Measurements from ENCODE around the gene DHRS2. TPM values are rescaled to one million over a fixed set of nuclear protein-coding genes. Genes with fewer than 3 reads are reported as not detected.

The DHRS2 gene
- total and polyA plus RNA-seq, 2 of the 13 experiments (the other 11 are each of a cell fraction or from before 2014, with no cell fraction given), result 1,621 to 3,021 TPM

DNA sequence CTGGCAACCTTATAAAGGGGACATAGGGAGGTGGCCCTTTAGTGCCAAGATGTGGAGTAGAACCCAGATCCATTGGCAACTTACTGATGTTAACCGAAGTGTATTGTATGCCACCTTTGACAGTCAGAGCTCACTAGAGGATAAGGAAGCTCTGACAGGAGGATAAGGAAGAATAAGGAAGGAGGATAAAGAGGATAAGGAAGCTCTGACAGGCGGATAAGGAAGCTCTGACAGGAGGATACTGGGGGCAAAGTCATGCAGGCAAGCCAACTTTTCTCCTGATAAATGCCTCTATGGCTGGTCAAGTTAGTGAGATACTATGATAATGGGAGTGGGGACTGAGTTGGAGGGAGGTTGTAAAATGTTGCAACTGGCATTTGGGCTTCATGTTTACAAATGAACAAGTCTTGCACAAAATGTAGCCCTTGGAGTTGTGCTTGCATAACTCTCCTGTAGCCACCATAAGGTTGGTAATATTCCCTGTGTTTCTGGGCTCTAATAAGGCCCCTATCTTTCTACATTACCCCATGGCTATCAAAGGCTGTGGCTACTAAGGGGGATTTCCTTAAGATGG is 17.7 kb upstream of the DHRS2 start (continued):
- TF ChIP-seq, protein P1, sequence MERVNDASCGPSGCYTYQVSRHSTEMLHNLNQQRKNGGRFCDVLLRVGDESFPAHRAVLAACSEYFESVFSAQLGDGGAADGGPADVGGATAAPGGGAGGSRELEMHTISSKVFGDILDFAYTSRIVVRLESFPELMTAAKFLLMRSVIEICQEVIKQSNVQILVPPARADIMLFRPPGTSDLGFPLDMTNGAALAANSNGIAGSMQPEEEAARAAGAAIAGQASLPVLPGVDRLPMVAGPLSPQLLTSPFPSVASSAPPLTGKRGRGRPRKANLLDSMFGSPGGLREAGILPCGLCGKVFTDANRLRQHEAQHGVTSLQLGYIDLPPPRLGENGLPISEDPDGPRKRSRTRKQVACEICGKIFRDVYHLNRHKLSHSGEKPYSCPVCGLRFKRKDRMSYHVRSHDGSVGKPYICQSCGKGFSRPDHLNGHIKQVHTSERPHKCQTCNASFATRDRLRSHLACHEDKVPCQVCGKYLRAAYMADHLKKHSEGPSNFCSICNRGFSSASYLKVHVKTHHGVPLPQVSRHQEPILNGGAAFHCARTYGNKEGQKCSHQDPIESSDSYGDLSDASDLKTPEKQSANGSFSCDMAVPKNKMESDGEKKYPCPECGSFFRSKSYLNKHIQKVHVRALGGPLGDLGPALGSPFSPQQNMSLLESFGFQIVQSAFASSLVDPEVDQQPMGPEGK (CRISPR knock-in tag; IDR thresholded peaks at IDR 0.05), result peak; percentile 48; the same call in 1 of the 2 replicates
- no peak for TF ChIP-seq STAG1 (CRISPR knock-in tag; IDR thresholded peaks at IDR 0.05)
- no peak for TF ChIP-seq SOX13 (IDR thresholded peaks at IDR 0.05)
- no peak for TF ChIP-seq SOX13 (CRISPR knock-in tag; conservative IDR thresholded peaks at IDR 0.05 in 1 of 2, IDR thresholded peaks at IDR 0.05 in 1 of 2)
- TF ChIP-seq PTBP1 (IDR thresholded peaks at IDR 0.05; ENCODE audit: low read depth, low read length, poor library complexity, severe bottlenecking), result no peak
- TF ChIP-seq NFE2L2 (IDR thresholded peaks at IDR 0.05; ENCODE audit: low read length), result no peak
- TF ChIP-seq, protein P2, sequence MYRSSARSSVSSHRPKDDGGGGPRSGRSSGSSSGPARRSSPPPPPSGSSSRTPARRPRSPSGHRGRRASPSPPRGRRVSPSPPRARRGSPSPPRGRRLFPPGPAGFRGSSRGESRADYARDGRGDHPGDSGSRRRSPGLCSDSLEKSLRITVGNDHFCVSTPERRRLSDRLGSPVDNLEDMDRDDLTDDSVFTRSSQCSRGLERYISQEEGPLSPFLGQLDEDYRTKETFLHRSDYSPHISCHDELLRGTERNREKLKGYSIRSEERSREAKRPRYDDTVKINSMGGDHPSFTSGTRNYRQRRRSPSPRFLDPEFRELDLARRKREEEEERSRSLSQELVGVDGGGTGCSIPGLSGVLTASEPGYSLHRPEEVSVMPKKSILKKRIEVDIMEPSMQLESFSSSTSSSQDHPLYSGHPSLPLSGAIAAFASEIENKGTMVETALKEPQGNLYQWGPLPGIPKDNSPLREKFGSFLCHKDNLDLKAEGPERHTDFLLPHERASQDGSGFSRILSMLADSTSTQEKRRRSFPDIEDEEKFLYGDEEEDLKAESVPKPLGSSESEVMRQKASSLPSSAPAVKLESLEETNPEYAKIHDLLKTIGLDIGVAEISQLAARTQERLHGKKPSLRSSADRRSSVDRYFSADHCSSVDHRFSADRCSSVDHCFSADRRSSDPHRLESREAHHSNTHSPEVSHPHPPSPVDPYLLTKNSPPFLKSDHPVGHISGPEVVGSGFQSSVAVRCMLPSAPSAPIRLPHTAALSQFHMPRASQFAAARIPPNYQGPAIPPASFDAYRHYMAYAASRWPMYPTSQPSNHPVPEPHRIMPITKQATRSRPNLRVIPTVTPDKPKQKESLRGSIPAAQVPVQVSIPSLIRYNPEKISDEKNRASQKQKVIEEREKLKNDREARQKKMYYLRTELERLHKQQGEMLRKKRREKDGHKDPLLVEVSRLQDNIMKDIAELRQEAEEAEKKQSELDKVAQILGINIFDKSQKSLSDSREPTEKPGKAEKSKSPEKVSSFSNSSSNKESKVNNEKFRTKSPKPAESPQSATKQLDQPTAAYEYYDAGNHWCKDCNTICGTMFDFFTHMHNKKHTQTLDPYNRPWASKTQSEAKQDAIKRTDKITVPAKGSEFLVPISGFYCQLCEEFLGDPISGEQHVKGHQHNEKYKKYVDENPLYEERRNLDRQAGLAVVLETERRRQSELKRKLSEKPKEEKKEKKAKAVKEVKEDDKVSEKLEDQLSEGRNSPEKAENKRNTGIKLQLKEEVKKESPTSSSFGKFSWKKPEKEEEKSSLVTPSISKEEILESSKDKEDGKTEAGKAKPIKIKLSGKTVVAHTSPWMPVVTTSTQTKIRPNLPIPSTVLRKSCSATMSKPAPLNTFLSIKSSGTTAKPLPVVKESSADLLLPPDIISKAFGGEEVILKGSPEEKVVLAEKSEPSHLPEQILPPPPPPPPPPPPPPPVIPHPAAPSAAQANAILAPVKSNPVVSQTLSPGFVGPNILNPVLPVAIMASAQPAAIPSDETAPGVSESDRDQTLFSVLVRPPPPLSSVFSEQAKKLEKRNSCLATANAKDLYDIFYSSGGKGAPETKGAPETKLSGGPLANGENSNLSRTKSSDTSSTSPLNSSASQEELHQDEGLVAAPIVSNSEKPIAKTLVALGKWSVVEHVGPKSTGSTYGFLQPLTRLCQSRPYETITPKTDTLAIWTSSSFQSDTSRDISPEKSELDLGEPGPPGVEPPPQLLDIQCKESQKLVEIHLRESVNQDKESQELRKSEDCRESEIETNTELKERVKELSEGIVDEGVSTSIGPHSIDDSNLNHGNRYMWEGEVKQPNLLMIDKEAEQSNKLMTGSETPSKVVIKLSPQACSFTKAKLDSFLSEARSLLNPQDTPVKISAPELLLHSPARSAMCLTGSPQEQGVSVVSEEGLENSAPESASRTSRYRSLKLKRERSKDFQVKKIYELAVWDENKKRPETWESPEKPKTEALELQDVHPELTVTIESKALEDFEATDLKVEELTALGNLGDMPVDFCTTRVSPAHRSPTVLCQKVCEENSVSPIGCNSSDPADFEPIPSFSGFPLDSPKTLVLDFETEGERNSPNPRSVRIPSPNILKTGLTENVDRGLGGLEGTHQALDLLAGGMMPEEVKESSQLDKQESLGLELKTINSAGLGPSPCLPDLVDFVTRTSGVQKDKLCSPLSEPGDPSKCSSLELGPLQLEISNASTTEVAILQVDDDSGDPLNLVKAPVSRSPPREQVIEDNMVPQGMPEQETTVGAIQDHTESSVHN (CRISPR knock-in tag; IDR thresholded peaks at IDR 0.05), result no peak
- TF ChIP-seq, protein P3, sequence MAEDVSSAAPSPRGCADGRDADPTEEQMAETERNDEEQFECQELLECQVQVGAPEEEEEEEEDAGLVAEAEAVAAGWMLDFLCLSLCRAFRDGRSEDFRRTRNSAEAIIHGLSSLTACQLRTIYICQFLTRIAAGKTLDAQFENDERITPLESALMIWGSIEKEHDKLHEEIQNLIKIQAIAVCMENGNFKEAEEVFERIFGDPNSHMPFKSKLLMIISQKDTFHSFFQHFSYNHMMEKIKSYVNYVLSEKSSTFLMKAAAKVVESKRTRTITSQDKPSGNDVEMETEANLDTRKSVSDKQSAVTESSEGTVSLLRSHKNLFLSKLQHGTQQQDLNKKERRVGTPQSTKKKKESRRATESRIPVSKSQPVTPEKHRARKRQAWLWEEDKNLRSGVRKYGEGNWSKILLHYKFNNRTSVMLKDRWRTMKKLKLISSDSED (CRISPR knock-in tag; IDR thresholded peaks at IDR 0.05), result no peak
- TF ChIP-seq, protein P4, sequence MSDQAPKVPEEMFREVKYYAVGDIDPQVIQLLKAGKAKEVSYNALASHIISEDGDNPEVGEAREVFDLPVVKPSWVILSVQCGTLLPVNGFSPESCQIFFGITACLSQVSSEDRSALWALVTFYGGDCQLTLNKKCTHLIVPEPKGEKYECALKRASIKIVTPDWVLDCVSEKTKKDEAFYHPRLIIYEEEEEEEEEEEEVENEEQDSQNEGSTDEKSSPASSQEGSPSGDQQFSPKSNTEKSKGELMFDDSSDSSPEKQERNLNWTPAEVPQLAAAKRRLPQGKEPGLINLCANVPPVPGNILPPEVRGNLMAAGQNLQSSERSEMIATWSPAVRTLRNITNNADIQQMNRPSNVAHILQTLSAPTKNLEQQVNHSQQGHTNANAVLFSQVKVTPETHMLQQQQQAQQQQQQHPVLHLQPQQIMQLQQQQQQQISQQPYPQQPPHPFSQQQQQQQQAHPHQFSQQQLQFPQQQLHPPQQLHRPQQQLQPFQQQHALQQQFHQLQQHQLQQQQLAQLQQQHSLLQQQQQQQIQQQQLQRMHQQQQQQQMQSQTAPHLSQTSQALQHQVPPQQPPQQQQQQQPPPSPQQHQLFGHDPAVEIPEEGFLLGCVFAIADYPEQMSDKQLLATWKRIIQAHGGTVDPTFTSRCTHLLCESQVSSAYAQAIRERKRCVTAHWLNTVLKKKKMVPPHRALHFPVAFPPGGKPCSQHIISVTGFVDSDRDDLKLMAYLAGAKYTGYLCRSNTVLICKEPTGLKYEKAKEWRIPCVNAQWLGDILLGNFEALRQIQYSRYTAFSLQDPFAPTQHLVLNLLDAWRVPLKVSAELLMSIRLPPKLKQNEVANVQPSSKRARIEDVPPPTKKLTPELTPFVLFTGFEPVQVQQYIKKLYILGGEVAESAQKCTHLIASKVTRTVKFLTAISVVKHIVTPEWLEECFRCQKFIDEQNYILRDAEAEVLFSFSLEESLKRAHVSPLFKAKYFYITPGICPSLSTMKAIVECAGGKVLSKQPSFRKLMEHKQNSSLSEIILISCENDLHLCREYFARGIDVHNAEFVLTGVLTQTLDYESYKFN (CRISPR knock-in tag; conservative IDR thresholded peaks at IDR 0.05), result peak; percentile 20; the same call in 1 of the 2 replicates
- TF ChIP-seq, protein P5, sequence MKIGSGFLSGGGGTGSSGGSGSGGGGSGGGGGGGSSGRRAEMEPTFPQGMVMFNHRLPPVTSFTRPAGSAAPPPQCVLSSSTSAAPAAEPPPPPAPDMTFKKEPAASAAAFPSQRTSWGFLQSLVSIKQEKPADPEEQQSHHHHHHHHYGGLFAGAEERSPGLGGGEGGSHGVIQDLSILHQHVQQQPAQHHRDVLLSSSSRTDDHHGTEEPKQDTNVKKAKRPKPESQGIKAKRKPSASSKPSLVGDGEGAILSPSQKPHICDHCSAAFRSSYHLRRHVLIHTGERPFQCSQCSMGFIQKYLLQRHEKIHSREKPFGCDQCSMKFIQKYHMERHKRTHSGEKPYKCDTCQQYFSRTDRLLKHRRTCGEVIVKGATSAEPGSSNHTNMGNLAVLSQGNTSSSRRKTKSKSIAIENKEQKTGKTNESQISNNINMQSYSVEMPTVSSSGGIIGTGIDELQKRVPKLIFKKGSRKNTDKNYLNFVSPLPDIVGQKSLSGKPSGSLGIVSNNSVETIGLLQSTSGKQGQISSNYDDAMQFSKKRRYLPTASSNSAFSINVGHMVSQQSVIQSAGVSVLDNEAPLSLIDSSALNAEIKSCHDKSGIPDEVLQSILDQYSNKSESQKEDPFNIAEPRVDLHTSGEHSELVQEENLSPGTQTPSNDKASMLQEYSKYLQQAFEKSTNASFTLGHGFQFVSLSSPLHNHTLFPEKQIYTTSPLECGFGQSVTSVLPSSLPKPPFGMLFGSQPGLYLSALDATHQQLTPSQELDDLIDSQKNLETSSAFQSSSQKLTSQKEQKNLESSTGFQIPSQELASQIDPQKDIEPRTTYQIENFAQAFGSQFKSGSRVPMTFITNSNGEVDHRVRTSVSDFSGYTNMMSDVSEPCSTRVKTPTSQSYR (CRISPR knock-in tag; IDR thresholded peaks at IDR 0.05; ENCODE audit: borderline replicate concordance), result no peak

Measured in HepG2 (cell line).